GM23338 (cell line): ENCODE data around the gene TTC8.

Source experiments
- CTCF ChIP-seq, 2 experiments: fragments of 200-600 bp in 1 of 2; sonication (generic) in 1 of 2; conservative IDR thresholded peaks; 2 replicates each; pipeline versions ENCODE4 v1.5.1 to v1.6.1; 2016 to 2017; ENCODE audit warnings: antibody characterized with exemption in 2 of 2, low read depth in 2 of 2, mild to moderate bottlenecking in 2 of 2, moderate library complexity in 1 of 2
- EZH2 ChIP-seq: fragments of 200-600 bp; sonication (generic); IDR thresholded peaks from one replicate; pipeline ENCODE4 v1.8.0; 2017; ENCODE audit warnings: antibody characterized with exemption, mild to moderate bottlenecking, low read depth; ENCODE audit not compliant: unreplicated experiment
- POLR2AphosphoS5 ChIP-seq: IDR thresholded peaks from 2 replicates; pipeline ENCODE4 v1.6.1; 2016; ENCODE audit warnings: antibody characterized with exemption, low read depth
- ZNF114 ChIP-seq: fragments of 250-450 bp; sonication (Bioruptor Pico); IDR thresholded peaks from 2 replicates; pipeline ENCODE4 v1.5.0; 2020; ENCODE audit warnings: mild to moderate bottlenecking, moderate library complexity

DNA sequence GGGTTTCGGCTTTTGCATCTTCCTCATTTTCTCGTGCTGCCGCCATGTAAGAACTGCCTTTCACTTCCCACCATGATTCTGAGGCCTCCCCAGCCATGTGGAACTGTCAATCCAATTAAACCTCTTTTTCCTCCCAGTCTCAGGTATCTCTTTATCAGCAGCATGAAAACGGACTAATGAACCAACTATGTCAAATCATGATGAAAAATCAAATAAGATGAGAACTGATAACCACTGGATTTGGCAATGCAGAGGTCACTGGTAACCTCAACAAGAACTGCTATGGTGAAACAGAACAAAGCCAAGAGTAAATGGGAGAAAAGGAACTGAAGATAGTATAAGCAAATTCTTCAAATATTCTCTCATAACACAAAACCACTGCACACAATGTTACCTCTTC, 37.7 kb upstream of the TTC8 start:
- TF ChIP-seq CTCF (conservative IDR thresholded peaks at IDR 0.05; ENCODE audit: low read depth in 2 of 2) (no peak), POLR2AphosphoS5 (no peak), EZH2 (no peak), ZNF114 (CRISPR knock-in tag) (no peak)
